Natural killer cell (primary cell): ENCODE results near the gene PKHD1. TPM values are rescaled to one million over a fixed set of nuclear protein-coding genes. Genes with fewer than 3 reads are reported as not detected.
"Not testable (repeated sequence)": the region's sequence is repeated elsewhere in the genome, so short reads cannot be mapped to it uniquely, and the experiment has no call there.

Source experiments
- ATAC-seq, 3 donors: fragments of 150-1000 bp in 2 of 3; fragments of 200-7000 bp in 1 of 3; cut with Tn5 transposase; 1 replicate in 1 of 3; 2 replicates in 2 of 3; pipeline ENCODE4 v1.10.0; 2021; ENCODE audit warnings: mild to moderate bottlenecking in 2 of 3, moderate library complexity in 2 of 3
- DNase-seq, 2 donors: peaks; one replicate each; pipeline versions ENCODE4 v3.0.0 to v3.0.0-alpha.2; 2013 to 2021; ENCODE audit warnings: mixed read lengths in 1 of 2
- H3K27ac ChIP-seq: one replicate; pipeline ENCODE4 v1.5.1; 2013; ENCODE audit warnings: mild to moderate bottlenecking, low read length
- H3K27me3 ChIP-seq: one replicate; pipeline ENCODE4 v1.6.1; 2013; ENCODE audit warnings: low read length; ENCODE audit not compliant: control insufficient read depth, insufficient read depth
- H3K36me3 ChIP-seq: one replicate; pipeline ENCODE4 v1.6.1; 2013; ENCODE audit warnings: low read length; ENCODE audit not compliant: control insufficient read depth, insufficient read depth
- H3K4me1 ChIP-seq: one replicate; pipeline ENCODE4 v1.6.1; 2013; ENCODE audit warnings: low read length; ENCODE audit not compliant: control insufficient read depth, insufficient read depth
- H3K4me3 ChIP-seq: one replicate; pipeline ENCODE4 v1.5.1; 2013; ENCODE audit warnings: low read length
- H3K9me3 ChIP-seq: one replicate; pipeline ENCODE4 v1.6.1; 2013; ENCODE audit warnings: low read length; ENCODE audit not compliant: control insufficient read depth, insufficient read depth
- H3K27ac Mint-ChIP-seq, 2 donors: one replicate each; pipeline ENCODE4 v1.8.0; 2022; ENCODE audit warnings: mild to moderate bottlenecking in 2 of 2, mixed read lengths in 2 of 2, moderate library complexity in 1 of 2
- H3K27me3 Mint-ChIP-seq, 2 donors: one replicate each; pipeline ENCODE4 v1.8.0; 2022; ENCODE audit warnings: low read depth in 2 of 2, mixed read lengths in 2 of 2
- H3K36me3 Mint-ChIP-seq: one replicate; pipeline ENCODE4 v1.8.0; 2022; ENCODE audit warnings: mixed read lengths
- H3K4me1 Mint-ChIP-seq, 2 donors: one replicate each; pipeline ENCODE4 v1.8.0; 2022; ENCODE audit warnings: mixed read lengths in 2 of 2
- H3K4me3 Mint-ChIP-seq: one replicate; pipeline ENCODE4 v1.8.0; 2022; ENCODE audit warnings: mild to moderate bottlenecking, moderate library complexity, mixed read lengths
- H3K9me3 Mint-ChIP-seq, 2 donors: one replicate each; pipeline ENCODE4 v1.8.0; 2022; ENCODE audit warnings: mixed read lengths in 2 of 2
- WGBS: methylation state at CpG from one replicate; pipeline ENCODE4 v1.1.7; 2013; ENCODE audit warnings: missing lambda C conversion rate; ENCODE audit not compliant: insufficient coverage; 5-methylcytosine and 5-hydroxymethylcytosine counted together
- intact Hi-C: fragments of 100-400 bp; cut with micrococcal nuclease; formaldehyde crosslinking; loops from one replicate; pipeline ENCODE4 v1.14.2; 2022
- total RNA-seq, 4 donors: library from RNA; stranded (reverse); fragments of 120-200 nt in 1 of 4; gene quantifications; one replicate each; pipeline versions ENCODE4 v1.2.3 to v1.2.4, GENCODE V29; 2013 to 2022
- TF ChIP-seq, protein P1 (sequence below): fragments of 200-600 bp; IDR thresholded peaks from one replicate; pipeline ENCODE4 v1.8.0; 2022; ENCODE audit warnings: antibody characterized with exemption

The PKHD1 gene
- total RNA-seq, 3 donors from 2014 or later (not counting 1 experiment from before 2014, with no cell fraction given) = not detected

DNA sequence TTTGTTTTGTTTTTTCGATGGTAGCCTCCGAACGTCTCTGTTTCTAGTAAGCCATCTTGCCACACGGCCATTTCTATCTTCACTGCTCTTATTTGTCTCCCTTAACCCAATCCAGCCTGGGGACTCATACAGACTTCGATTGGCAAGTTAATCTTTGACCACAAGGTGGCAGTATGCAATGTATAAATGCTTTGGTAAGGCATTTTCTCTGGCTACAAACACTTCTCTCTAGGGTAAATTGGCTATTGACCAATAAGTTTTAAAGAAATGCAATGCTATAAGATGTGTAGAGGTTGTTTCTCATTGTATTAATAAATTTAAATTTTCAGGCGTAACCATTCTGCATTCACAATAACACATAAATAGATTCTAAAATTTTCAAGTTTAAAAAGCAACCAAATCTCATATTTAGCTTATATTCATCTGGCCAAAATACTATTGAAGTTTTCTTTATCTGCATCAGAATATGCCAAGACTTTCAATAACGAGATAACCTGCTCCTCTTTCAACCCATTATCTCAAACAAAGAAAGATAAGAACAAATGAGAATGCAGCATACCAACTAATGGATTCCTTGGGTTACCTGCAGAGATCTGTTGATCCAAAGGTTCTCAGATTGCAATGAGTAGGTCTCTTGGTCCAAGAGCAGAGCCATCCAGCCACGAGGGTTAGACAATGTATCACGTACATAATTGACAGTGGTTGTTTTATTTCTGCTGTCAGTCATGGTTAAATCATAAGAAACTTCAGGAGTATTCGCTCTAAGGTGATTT, 231.9 kb downstream of the PKHD1 start:
- TF ChIP-seq, protein P1, sequence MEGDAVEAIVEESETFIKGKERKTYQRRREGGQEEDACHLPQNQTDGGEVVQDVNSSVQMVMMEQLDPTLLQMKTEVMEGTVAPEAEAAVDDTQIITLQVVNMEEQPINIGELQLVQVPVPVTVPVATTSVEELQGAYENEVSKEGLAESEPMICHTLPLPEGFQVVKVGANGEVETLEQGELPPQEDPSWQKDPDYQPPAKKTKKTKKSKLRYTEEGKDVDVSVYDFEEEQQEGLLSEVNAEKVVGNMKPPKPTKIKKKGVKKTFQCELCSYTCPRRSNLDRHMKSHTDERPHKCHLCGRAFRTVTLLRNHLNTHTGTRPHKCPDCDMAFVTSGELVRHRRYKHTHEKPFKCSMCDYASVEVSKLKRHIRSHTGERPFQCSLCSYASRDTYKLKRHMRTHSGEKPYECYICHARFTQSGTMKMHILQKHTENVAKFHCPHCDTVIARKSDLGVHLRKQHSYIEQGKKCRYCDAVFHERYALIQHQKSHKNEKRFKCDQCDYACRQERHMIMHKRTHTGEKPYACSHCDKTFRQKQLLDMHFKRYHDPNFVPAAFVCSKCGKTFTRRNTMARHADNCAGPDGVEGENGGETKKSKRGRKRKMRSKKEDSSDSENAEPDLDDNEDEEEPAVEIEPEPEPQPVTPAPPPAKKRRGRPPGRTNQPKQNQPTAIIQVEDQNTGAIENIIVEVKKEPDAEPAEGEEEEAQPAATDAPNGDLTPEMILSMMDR = peak; percentile 52
- Mint-ChIP-seq H3K4me3 (no peak overlapping the region), H3K4me1 (no peaks in the 10 kb centered on the region), H3K27ac (no peak overlapping the region), H3K36me3 (no peaks in the 10 kb centered on the region), H3K9me3 (no peaks in the 10 kb centered on the region), H3K27me3 (no peaks in the 10 kb centered on the region)
- Histone ChIP-seq H3K9me3 (no peaks in the 10 kb centered on the region), H3K27ac (no peak overlapping the region), H3K36me3 (no peaks in the 10 kb centered on the region), H3K4me1 (no peaks in the 10 kb centered on the region), H3K4me3 (no peak overlapping the region), H3K27me3 (no peaks in the 10 kb centered on the region)
- intact Hi-C loops = loop anchor here (5.0 to 10.0 kb wide), 2 partner anchors 169 to 407 kb away; no protein-coding TSS in a partner anchor
- DNase-seq (peak in 1 of 2 donors; percentile 60), ATAC-seq (no peak)
- WGBS = 20% methylated on average over 7 of the region's 10 CpGs

DNA sequence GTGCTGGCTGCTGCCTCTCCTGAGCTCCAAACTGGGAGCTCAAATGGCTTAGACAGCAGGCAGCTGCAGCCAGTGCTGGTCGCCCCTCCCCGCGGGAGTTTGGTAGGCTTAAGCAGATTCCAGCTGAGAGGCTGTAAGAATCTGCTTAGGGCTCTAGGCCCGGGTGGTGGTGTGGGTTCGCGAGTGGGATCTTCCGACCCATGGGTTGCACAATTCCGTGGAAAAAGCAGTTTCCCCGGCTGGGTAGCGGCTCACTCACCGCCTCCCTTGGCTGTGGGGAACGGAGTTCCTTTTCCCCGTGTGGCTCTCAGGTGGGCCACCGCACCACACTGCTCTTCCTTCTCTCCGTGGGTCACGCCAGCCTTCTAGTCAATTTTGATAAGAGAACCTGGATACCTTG, 232.5 kb downstream of the PKHD1 start:
- intact Hi-C loops = loop anchor here (5.0 to 10.0 kb wide), 2 partner anchors 170 to 407 kb away; no protein-coding TSS in a partner anchor
- H3K36me3 ChIP-seq = no peaks in the 10 kb centered on the region
- no peak overlapping the region for H3K27ac ChIP-seq
- no peaks in the 10 kb centered on the region for H3K9me3 ChIP-seq
- H3K27me3 Mint-ChIP-seq = no peaks in the 10 kb centered on the region
- TF ChIP-seq, protein P1 = no peak
- H3K4me3 Mint-ChIP-seq = no peak overlapping the region
- 91% methylated on average over 16 of the region's 16 CpGs for WGBS
- no peaks in the 10 kb centered on the region for H3K27me3 ChIP-seq
- H3K27ac Mint-ChIP-seq = no peak overlapping the region
- DNase-seq (no peak), ATAC-seq (no peak)
- no peaks in the 10 kb centered on the region for H3K36me3 Mint-ChIP-seq
- no peak overlapping the region for H3K4me3 ChIP-seq
- no peaks in the 10 kb centered on the region for H3K9me3 Mint-ChIP-seq
- no peaks in the 10 kb centered on the region for H3K4me1 Mint-ChIP-seq
- H3K4me1 ChIP-seq = no peaks in the 10 kb centered on the region

DNA sequence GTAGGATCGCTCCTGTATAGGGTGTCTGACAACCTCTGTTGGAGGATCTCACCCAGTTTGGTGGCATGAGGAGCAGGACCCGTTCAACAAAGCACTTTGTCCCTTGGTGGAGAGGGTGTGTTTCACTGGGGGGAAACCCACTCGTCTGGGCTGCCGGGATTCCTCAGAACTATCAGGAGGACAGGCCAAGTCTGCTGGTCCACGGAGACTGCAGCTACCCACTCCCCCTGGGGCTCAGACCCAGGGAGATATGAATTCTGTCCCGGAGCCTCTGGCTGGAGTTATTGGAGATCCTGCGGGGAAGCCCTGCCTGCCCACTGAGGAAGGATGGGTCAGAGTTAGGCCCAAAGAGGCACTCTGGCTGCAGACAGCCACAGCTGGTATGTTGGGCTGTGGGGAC, 233.1 kb downstream of the PKHD1 start:
- ATAC-seq (no peak), DNase-seq (no peak)
- Mint-ChIP-seq H3K4me3 (no peak overlapping the region), H3K27me3 (no peaks in the 10 kb centered on the region), H3K36me3 (no peaks in the 10 kb centered on the region), H3K27ac (no peak overlapping the region), H3K4me1 (no peaks in the 10 kb centered on the region), H3K9me3 (no peaks in the 10 kb centered on the region)
- H3K27me3 ChIP-seq = no peaks in the 10 kb centered on the region
- intact Hi-C loops = loop anchor here (10.0 kb wide), 1 partner anchor 170 kb away; no protein-coding TSS in a partner anchor
- WGBS = 89% methylated on average over 7 of the region's 7 CpGs
- no peaks in the 10 kb centered on the region for H3K9me3 ChIP-seq
- TF ChIP-seq, protein P1 = no peak
- no peak overlapping the region for H3K4me3 ChIP-seq
- no peak overlapping the region for H3K27ac ChIP-seq
- H3K4me1 ChIP-seq = no peaks in the 10 kb centered on the region
- no peaks in the 10 kb centered on the region for H3K36me3 ChIP-seq

DNA sequence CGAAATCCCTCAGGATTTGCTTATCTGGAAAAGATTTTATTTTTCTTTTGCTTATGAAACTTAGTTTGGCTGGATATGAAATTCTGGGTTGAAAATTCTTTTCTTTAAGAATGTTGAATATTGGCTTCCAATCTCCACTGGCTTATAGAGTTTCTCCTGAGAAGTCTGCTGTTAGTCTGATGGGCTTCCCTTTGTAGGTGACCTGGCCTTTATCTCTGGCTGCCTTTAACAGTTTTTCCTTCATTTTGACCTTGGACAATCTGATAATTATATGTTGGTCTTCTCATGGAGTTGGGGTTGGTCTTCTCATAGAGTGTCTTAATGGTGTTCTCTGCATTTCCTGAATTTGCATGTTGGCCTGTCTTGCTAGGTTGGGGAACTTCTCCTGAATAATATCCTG, 234.3 kb downstream of the PKHD1 start:
- DNase-seq, H3K36me3 ChIP-seq, H3K9me3 ChIP-seq, H3K27ac ChIP-seq, H3K4me3 Mint-ChIP-seq, H3K4me1 ChIP-seq, ATAC-seq, H3K4me3 ChIP-seq, H3K27me3 ChIP-seq, H3K4me1 Mint-ChIP-seq, H3K36me3 Mint-ChIP-seq, H3K9me3 Mint-ChIP-seq, H3K27ac Mint-ChIP-seq, H3K27me3 Mint-ChIP-seq: not testable (repeated sequence)
- 78% methylated on average over 1 of the region's 1 CpG for WGBS
- intact Hi-C loops = loop anchor here (10.0 kb wide), 1 partner anchor 172 kb away; no protein-coding TSS in a partner anchor
